ENCODE data around the gene RNF212.

The RNF212 gene

GRCh38 chr4:1078490-1078889 lies 34.9 kb downstream of the RNF212 start:
- Histone ChIP-seq H3K36me3 (ENCODE audit: insufficient read depth, low read length) (no peaks in the 10 kb centered on the region), H3K27me3 (ENCODE audit: insufficient read depth, low read length, poor library complexity, severe bottlenecking) (no peaks in the 10 kb centered on the region), H2AFZ (ENCODE audit: low read length) (no peak overlapping the region), H3K9me3 (ENCODE audit: insufficient read depth, low read depth, low read length) (peaks cover 17% of the 10 kb centered on the region; the same call in 1 of the 2 replicates), H3K4me1 (ENCODE audit: insufficient read depth, low read length, poor library complexity, severe bottlenecking) (no peaks in the 10 kb centered on the region), H3K4me2 (ENCODE audit: low read depth, low read length, poor library complexity, severe bottlenecking) (no peak overlapping the region), H3K9ac (ENCODE audit: low read depth, low read length, poor library complexity, severe bottlenecking) (no peak overlapping the region), H3F3A (ENCODE audit: low read depth) (no peaks in the 10 kb centered on the region), H3K4me3 (ENCODE audit: low read length, poor library complexity, severe bottlenecking) (no peak overlapping the region), H3K79me2 (ENCODE audit: insufficient read depth, low read length) (no peaks in the 10 kb centered on the region), H3K9me2 (replicated peaks; ENCODE audit: low read depth, low read length) (no peaks in the 10 kb centered on the region), H4K20me1 (ENCODE audit: insufficient read depth, low read length, poor library complexity, severe bottlenecking) (no peaks in the 10 kb centered on the region)
- TF ChIP-seq CTCF (conservative IDR thresholded peaks at IDR 0.05; ENCODE audit: low read length) (no peak), EZH2phosphoT487 (IDR thresholded peaks at IDR 0.05; ENCODE audit: borderline replicate concordance) (no peak)

GRCh38 chr4:1077711-1078477 lies 35.5 kb downstream of the RNF212 start:
- no peaks in the 10 kb centered on the region for H3F3A ChIP-seq (ENCODE audit: low read depth)
- TF ChIP-seq CTCF (conservative IDR thresholded peaks at IDR 0.05; ENCODE audit: low read length) (no peak), EZH2phosphoT487 (IDR thresholded peaks at IDR 0.05; ENCODE audit: borderline replicate concordance) (no peak)
- H3K4me1 ChIP-seq (ENCODE audit: insufficient read depth, low read length, poor library complexity, severe bottlenecking): no peaks in the 10 kb centered on the region
- H2AFZ ChIP-seq (ENCODE audit: low read length): no peak overlapping the region
- H3K9me3 ChIP-seq (ENCODE audit: insufficient read depth, low read depth, low read length): peaks cover 17% of the 10 kb centered on the region; the same call in 1 of the 2 replicates
- H3K79me2 ChIP-seq (ENCODE audit: insufficient read depth, low read length): no peaks in the 10 kb centered on the region
- H3K4me2 ChIP-seq (ENCODE audit: low read depth, low read length, poor library complexity, severe bottlenecking): no peak overlapping the region
- H3K9ac ChIP-seq (ENCODE audit: low read depth, low read length, poor library complexity, severe bottlenecking): no peak overlapping the region
- no peak overlapping the region for H3K4me3 ChIP-seq (ENCODE audit: low read length, poor library complexity, severe bottlenecking)
- no peaks in the 10 kb centered on the region for H3K36me3 ChIP-seq (ENCODE audit: insufficient read depth, low read length)
- H4K20me1 ChIP-seq (ENCODE audit: insufficient read depth, low read length, poor library complexity, severe bottlenecking): no peaks in the 10 kb centered on the region
- no peaks in the 10 kb centered on the region for H3K27me3 ChIP-seq (ENCODE audit: insufficient read depth, low read length, poor library complexity, severe bottlenecking)
- no peaks in the 10 kb centered on the region for H3K9me2 ChIP-seq (replicated peaks; ENCODE audit: low read depth, low read length)

GRCh38 chr4:1075809-1076699 lies 37.3 kb downstream of the RNF212 start:
- Histone ChIP-seq H3K36me3 (ENCODE audit: insufficient read depth, low read length) (no peaks in the 10 kb centered on the region), H2AFZ (ENCODE audit: low read length) (no peak overlapping the region), H3F3A (ENCODE audit: low read depth) (no peaks in the 10 kb centered on the region), H3K27me3 (ENCODE audit: insufficient read depth, low read length, poor library complexity, severe bottlenecking) (no peaks in the 10 kb centered on the region), H3K79me2 (ENCODE audit: insufficient read depth, low read length) (no peaks in the 10 kb centered on the region), H3K4me2 (ENCODE audit: low read depth, low read length, poor library complexity, severe bottlenecking) (no peak overlapping the region), H3K9ac (ENCODE audit: low read depth, low read length, poor library complexity, severe bottlenecking) (no peak overlapping the region), H3K4me3 (ENCODE audit: low read length, poor library complexity, severe bottlenecking) (no peak overlapping the region), H3K9me3 (ENCODE audit: insufficient read depth, low read depth, low read length) (peaks cover 17% of the 10 kb centered on the region; the same call in 1 of the 2 replicates), H3K4me1 (ENCODE audit: insufficient read depth, low read length, poor library complexity, severe bottlenecking) (no peaks in the 10 kb centered on the region), H4K20me1 (ENCODE audit: insufficient read depth, low read length, poor library complexity, severe bottlenecking) (no peaks in the 10 kb centered on the region), H3K9me2 (replicated peaks; ENCODE audit: low read depth, low read length) (no peaks in the 10 kb centered on the region)
- no peak for TF ChIP-seq EZH2phosphoT487 (IDR thresholded peaks at IDR 0.05; ENCODE audit: borderline replicate concordance)
- TF ChIP-seq CTCF (conservative IDR thresholded peaks at IDR 0.05; ENCODE audit: low read length): no peak
